ENCODE data around the gene AQP7.
"Not testable (repeated sequence)": the region's sequence is repeated elsewhere in the genome, so short reads cannot be mapped to it uniquely, and the experiment has no call there.

AQP7 gene

GRCh38 chr9:33402371-33402770 is at the start of gene AQP7:
TSS of gene AQP7 (minus strand) at chr9:33402568. CDS start at chr9:33401262, 1,306 bp downstream.
- not testable (repeated sequence) for H3K9me3 ChIP-seq (ENCODE audit: control insufficient read depth, insufficient read depth, low read length); H3K36me3 ChIP-seq (ENCODE audit: insufficient read depth, low read length); H3K9ac ChIP-seq (ENCODE audit: low read depth, low read length); H3K4me1 ChIP-seq (ENCODE audit: insufficient read depth, low read length)

- Histone ChIP-seq H3K4me1 (ENCODE audit: insufficient read depth, low read length) (peaks cover 14% of the 10 kb centered on the region), H3K36me3 (ENCODE audit: insufficient read depth, low read length) (no peaks in the 10 kb centered on the region), H3K9me3 (ENCODE audit: control insufficient read depth, insufficient read depth, low read length) (no peaks in the 10 kb centered on the region), H3K9ac (ENCODE audit: low read depth, low read length) (no peak overlapping the region)
Observed at GRCh38 chr9:33450621-33451146, 48.3 kb upstream of the AQP7 start.

DNA sequence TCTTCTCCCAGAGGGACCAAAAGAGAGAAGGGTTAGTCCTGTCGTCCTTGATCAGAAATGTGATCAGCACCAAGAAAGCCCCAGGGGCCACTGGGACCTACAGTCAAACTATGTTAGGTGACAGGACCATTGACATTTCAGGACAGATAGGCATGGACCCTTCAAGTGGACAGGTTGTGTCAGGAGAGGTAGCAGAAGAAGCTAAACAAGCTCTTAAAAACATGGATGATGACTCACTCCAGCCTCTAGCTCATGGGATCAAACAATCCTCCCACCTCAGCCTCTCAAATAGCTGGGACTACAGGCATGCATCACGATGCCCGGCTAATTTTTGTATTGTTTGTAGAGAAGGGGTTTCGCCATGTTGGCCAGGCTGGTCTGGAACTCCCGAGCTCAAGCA is 47.3 kb upstream of the AQP7 start:
- no peaks in the 10 kb centered on the region for H3K9me3 ChIP-seq (ENCODE audit: control insufficient read depth, insufficient read depth, low read length)
- peaks cover 16% of the 10 kb centered on the region for H3K4me1 ChIP-seq (ENCODE audit: insufficient read depth, low read length)
- H3K9ac ChIP-seq (ENCODE audit: low read depth, low read length) = no peak overlapping the region
- no peaks in the 10 kb centered on the region for H3K36me3 ChIP-seq (ENCODE audit: insufficient read depth, low read length)

DNA sequence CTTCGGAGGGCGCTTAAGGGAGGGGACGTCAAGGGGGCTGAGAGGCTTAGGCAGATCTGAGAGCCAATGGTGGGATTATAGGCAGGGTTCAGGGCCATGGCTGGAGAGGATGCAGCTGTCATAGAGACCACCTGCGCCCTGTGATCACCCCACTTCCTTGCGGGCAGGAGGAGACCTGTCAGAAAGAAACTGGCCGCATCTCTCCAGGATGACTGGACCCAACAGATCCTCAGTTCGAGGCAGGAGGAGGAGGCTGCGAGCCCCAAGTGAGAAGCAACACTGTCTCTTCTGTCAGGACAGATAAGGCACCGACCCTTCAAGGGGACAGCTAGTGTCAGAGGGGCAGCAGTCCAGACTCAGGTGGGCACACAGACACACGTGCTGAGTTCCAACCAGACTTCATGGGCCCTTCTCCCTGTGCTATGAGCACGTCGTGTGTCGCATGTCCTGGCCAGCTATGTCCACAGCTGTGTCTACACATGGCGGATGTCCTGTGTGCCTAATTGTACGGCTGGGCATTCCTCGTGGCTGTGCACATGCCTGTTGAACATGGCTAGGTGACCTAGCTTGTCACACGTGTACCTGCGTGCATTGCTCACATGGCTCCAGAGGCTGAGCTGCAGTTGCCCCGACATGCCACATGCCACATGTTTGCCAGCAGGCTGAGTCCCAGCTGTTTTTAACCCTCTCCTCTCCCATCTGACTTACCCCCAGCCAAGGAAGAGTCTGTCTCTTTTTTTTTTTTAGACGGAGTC is 45.6 kb upstream of the AQP7 start:
- H3K36me3 ChIP-seq (ENCODE audit: insufficient read depth, low read length) = no peaks in the 10 kb centered on the region
- peaks cover 16% of the 10 kb centered on the region for H3K4me1 ChIP-seq (ENCODE audit: insufficient read depth, low read length)
- H3K9me3 ChIP-seq (ENCODE audit: control insufficient read depth, insufficient read depth, low read length) = no peaks in the 10 kb centered on the region
- peak overlapping the region; percentile 41; the same call in 1 of the 2 replicates for H3K9ac ChIP-seq (ENCODE audit: low read depth, low read length)

DNA sequence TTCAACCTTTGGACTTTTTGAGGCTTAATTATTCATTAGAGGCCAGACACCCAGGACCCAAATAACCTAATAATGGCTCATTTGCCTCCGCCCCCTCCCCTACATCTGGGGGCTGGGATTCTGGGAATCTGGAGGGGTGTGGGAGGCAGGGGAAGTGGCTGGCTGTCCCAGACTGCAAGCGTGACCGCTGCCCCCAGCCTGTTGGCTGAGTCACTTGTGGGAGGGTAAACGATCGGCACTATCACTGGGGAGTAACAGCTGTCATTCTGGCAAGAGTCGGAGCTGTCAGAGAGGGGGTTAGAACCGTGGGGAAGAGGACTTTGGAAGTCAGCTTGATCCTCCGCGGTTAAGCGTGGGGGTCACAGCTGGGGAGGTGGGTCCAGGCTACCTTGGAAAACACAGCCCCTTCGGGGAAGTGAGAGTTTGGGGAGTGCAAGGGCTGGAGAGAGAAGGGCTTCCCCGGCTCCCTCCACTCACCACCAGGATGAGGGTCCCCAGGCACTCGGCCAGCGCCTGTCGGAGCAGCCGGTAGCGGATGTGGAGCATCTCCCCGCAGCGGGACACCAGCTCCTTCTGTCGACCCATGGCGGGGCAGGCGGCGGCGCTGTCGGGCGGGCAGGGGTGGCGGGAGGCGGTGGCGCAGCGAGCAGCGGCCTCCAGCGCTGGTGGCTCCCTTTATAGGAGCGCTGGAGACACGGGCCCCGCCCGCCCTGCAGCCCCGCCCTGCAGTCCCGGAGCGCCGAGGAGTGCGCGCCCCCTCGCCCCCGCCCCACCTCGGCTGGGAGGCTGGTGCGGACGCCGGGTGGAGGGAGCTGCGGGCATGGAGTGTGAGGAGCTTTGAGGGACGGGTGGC is 44.8 kb upstream of the AQP7 start, which contains the start of gene AQP3:
TSS of gene AQP3 (minus strand) at position 648 of the 853 bp plus-strand sequence. CDS start at position 585, 63 bp downstream.
- no peaks in the 10 kb centered on the region for H3K36me3 ChIP-seq (ENCODE audit: insufficient read depth, low read length)
- peak within 1 kb of the TSS; percentile 41; the same call in 1 of the 2 replicates for H3K9ac ChIP-seq (ENCODE audit: low read depth, low read length)
- H3K4me1 ChIP-seq (ENCODE audit: insufficient read depth, low read length) = peaks cover 11% of the 10 kb centered on the region
- H3K9me3 ChIP-seq (ENCODE audit: control insufficient read depth, insufficient read depth, low read length) = no peaks in the 10 kb centered on the region

GRCh38 chr9:33446240-33446945 is 44.0 kb upstream of the AQP7 start:
- Histone ChIP-seq H3K9ac (ENCODE audit: low read depth, low read length) (peak overlapping the region; percentile 41; the same call in 1 of the 2 replicates), H3K4me1 (ENCODE audit: insufficient read depth, low read length) (peaks cover 11% of the 10 kb centered on the region)

GRCh38 chr9:33445389-33446239 is 43.2 kb upstream of the AQP7 start:
- Histone ChIP-seq H3K9ac (ENCODE audit: low read depth, low read length) (no peak overlapping the region), H3K36me3 (ENCODE audit: insufficient read depth, low read length) (no peaks in the 10 kb centered on the region), H3K9me3 (ENCODE audit: control insufficient read depth, insufficient read depth, low read length) (no peaks in the 10 kb centered on the region), H3K4me1 (ENCODE audit: insufficient read depth, low read length) (peaks cover 11% of the 10 kb centered on the region)

More at GRCh38 chr9:33446240-33446945, 44.0 kb upstream of the AQP7 start:
- Histone ChIP-seq H3K9me3 (ENCODE audit: control insufficient read depth, insufficient read depth, low read length) (no peaks in the 10 kb centered on the region), H3K36me3 (ENCODE audit: insufficient read depth, low read length) (no peaks in the 10 kb centered on the region)

DNA sequence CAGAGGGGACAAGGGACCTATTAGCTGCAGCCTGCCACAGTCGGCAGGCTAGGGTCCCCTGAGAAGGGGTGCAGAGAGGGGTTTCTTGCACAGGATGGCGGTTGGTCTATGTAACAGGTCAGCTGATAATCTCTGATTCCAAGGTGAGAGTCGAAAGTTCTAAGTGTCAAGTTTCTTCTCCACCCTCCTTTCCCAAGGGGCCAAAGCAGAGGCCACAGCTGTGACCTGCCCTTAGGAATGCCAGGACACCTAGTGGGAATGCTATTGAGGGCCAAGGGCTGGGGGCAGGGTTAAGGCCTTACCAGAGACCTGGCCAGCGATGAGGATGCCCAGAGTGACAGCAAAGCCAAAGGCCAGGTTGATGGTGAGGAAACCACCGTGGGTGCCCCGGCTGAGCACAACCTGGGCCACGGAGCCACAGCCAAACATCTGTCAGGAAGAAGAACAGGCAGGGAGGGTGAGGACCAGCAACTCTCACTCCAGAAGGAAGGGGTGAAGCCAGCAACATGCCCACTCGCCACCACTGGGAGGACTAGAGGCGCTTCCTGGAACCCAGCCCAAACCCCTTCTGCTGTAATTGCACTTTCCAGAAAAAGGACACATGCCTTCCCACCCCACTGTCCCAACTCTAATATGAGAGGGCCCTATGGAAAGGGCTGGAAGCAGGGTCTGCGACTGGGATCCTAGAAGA is 41.2 kb upstream of the AQP7 start:
- H3K9me3 ChIP-seq (ENCODE audit: control insufficient read depth, insufficient read depth, low read length) = no peaks in the 10 kb centered on the region
- peaks cover 11% of the 10 kb centered on the region for H3K4me1 ChIP-seq (ENCODE audit: insufficient read depth, low read length)
- no peak overlapping the region for H3K9ac ChIP-seq (ENCODE audit: low read depth, low read length)
- H3K36me3 ChIP-seq (ENCODE audit: insufficient read depth, low read length) = no peaks in the 10 kb centered on the region

GRCh38 chr9:33443047-33443446 is 40.7 kb upstream of the AQP7 start:
- Histone ChIP-seq H3K36me3 (ENCODE audit: insufficient read depth, low read length) (no peaks in the 10 kb centered on the region), H3K9ac (ENCODE audit: low read depth, low read length) (no peak overlapping the region), H3K9me3 (ENCODE audit: control insufficient read depth, insufficient read depth, low read length) (no peaks in the 10 kb centered on the region), H3K4me1 (ENCODE audit: insufficient read depth, low read length) (peaks cover 11% of the 10 kb centered on the region)

DNA sequence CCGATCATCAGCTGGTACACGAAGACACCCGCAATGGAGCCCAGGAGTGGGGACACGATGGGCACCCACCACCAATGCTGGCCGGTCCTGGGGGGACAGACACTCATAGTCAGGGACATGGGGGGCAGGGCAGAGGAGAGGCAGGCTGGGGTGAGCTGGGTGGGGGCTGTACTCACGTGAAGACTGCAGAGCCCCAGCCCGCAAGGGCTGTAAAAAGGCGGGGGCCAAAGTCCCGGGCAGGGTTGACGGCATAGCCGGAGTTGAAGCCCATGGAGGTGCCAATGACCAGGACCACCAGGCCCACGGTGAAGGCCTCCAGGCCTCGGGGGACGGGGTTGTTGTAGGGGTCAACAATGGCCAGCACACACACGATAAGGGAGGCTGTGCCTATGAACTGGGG is 39.8 kb upstream of the AQP7 start:
- H3K4me1 ChIP-seq (ENCODE audit: insufficient read depth, low read length) = peaks cover 12% of the 10 kb centered on the region
- H3K9ac ChIP-seq (ENCODE audit: low read depth, low read length) = no peak overlapping the region
- no peaks in the 10 kb centered on the region for H3K36me3 ChIP-seq (ENCODE audit: insufficient read depth, low read length)
- no peaks in the 10 kb centered on the region for H3K9me3 ChIP-seq (ENCODE audit: control insufficient read depth, insufficient read depth, low read length)

DNA sequence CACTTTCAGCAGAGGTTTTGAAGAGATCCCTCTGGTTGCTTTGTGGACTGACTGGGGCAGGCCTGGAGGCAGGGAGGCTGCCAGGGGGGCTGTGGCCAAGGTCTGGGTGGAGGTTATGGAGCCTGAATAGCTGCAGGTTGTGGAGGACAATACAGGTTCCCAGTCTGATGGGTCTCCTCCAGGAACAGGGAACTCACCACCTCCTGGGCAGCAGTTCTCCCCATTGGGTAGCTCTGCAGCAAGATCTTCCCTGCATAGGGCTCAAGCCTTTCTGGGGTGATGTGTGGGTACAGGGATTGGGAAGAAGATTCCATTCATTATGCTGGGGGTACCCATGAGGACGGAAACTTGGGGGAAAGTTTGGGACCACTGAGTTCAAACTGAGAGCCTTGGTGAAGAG is 38.2 kb upstream of the AQP7 start:
- H3K9ac ChIP-seq (ENCODE audit: low read depth, low read length) = no peak overlapping the region
- H3K36me3 ChIP-seq (ENCODE audit: insufficient read depth, low read length) = no peaks in the 10 kb centered on the region
- peaks cover 23% of the 10 kb centered on the region; the same call in 1 of the 2 replicates for H3K4me1 ChIP-seq (ENCODE audit: insufficient read depth, low read length)
- no peaks in the 10 kb centered on the region for H3K9me3 ChIP-seq (ENCODE audit: control insufficient read depth, insufficient read depth, low read length)

DNA sequence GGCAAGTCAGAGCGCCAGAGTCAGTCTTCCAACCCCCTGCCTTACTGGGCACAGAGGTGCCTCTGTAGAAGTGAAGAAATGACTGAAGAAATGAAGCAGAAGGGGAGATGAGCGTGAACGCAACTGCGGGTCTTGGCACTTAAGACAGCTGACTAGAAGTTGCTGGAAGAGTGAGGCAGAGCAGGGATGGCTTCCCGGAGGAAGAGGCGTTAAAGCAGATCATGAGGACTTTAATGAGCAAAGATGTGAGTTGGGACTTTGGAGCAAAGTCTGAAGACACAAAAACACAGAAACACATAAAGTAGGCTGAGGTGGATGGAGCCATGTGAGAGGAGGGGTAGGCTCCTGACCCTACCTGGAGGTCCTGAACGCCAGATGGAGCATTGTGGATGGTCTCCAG is 37.8 kb upstream of the AQP7 start:
- Histone ChIP-seq H3K9me3 (ENCODE audit: control insufficient read depth, insufficient read depth, low read length) (no peaks in the 10 kb centered on the region), H3K9ac (ENCODE audit: low read depth, low read length) (no peak overlapping the region), H3K36me3 (ENCODE audit: insufficient read depth, low read length) (no peaks in the 10 kb centered on the region), H3K4me1 (ENCODE audit: insufficient read depth, low read length) (peaks cover 22% of the 10 kb centered on the region; the same call in 1 of the 2 replicates)

DNA sequence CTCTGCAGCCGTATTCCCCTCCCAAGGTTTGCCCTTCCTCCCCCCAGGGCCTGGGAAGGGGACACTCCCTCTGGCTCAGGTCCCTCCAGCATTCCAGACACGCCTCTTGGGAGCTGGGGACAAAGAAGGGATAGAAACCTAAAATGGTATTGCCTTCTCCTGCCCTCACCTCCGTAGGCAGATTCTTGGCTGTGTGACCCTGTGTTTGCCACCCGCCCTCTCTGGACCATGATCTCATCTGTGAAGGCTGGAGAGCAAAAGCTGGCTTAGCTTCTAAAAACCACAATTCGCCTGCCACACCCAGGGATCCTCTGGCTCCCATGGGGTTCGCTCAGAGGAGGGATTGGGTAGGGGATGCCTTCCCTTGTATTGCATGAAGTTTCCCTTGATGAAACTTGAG is 37.4 kb upstream of the AQP7 start:
- Histone ChIP-seq H3K9ac (ENCODE audit: low read depth, low read length) (no peak overlapping the region), H3K4me1 (ENCODE audit: insufficient read depth, low read length) (peaks cover 22% of the 10 kb centered on the region; the same call in 1 of the 2 replicates), H3K9me3 (ENCODE audit: control insufficient read depth, insufficient read depth, low read length) (no peaks in the 10 kb centered on the region), H3K36me3 (ENCODE audit: insufficient read depth, low read length) (no peaks in the 10 kb centered on the region)
